ENCODE measurements around the gene FILIP1L. TPM values are rescaled to one million over a fixed set of nuclear protein-coding genes. Genes with fewer than 3 reads are reported as not detected.

The FILIP1L gene
- total and polyA plus RNA-seq, 8 donors = 10.6 to 98.4 (median 57.0) TPM

DNA sequence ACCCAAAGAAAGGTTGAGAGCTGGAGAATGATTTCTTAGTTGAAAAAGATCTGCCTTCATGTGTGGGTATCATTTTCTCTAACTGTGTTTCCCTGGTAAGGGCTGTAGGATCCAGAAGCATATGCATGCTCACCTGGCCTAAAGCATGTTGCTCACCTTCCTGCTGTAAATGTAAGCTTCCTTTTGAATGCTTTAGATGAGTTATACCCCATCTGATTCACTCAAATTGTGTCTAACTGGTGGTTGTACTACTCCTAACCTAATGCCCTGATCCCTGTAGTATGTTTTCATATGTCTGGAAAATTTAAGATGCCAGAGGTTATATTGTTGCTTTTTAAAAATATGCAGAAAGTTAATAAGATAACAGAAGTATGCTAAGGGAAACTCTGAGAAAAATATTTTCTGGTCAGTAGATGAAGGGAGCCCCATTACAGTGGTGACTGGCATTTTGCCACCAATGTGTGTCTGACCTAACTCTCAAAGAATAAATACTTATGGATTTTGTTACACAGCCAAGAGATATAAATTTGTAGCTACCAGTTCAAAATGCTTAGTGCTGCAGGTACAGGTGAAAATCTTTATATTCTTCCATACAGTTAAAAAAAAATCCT lies 7.7 kb downstream of the FILIP1L start:
- Histone ChIP-seq H3K27ac (no peak overlapping the region), H3K27me3 (no peaks in the 10 kb centered on the region), H3K4me3 (no peak overlapping the region), H3K9me3 (no peaks in the 10 kb centered on the region), H3K4me1 (peaks cover 19 to 59% (median 34%) of the 10 kb centered on the region in 4 donors), H3K36me3 (no peaks in the 10 kb centered on the region)
- DNase-seq = no peak
- intact Hi-C loops (cut with DNase I; ENCODE audit: low total_unique reads) = no loop called here
- no peak for TF ChIP-seq POLR2AphosphoS5 (IDR thresholded peaks at IDR 0.05)
- no peak for TF ChIP-seq EP300 (IDR thresholded peaks at IDR 0.05)
- TF ChIP-seq POLR2A (IDR thresholded peaks at IDR 0.05) = no peak
- TF ChIP-seq, protein P1, sequence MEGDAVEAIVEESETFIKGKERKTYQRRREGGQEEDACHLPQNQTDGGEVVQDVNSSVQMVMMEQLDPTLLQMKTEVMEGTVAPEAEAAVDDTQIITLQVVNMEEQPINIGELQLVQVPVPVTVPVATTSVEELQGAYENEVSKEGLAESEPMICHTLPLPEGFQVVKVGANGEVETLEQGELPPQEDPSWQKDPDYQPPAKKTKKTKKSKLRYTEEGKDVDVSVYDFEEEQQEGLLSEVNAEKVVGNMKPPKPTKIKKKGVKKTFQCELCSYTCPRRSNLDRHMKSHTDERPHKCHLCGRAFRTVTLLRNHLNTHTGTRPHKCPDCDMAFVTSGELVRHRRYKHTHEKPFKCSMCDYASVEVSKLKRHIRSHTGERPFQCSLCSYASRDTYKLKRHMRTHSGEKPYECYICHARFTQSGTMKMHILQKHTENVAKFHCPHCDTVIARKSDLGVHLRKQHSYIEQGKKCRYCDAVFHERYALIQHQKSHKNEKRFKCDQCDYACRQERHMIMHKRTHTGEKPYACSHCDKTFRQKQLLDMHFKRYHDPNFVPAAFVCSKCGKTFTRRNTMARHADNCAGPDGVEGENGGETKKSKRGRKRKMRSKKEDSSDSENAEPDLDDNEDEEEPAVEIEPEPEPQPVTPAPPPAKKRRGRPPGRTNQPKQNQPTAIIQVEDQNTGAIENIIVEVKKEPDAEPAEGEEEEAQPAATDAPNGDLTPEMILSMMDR (IDR thresholded peaks at IDR 0.05) = no peak

DNA sequence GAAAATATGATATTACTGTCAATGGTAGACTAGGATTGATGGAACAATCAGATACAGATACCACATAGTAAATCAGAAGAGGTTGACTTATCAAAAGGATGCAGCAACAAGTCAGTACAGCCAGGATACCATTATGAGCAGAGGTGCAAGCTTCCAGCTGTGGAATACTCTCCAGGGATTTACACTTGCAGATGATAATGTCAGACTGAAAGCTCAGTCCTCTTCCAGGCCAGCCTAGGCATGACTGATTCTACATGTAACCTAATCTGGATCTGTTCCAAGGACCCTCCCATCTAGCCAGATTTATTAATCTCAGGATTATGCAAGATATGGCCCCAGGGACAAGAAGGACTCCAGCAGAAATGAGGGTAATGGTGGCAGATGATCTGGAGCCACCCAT lies 8.2 kb downstream of the FILIP1L start:
- TF ChIP-seq POLR2A (IDR thresholded peaks at IDR 0.05) (no peak), EP300 (IDR thresholded peaks at IDR 0.05) (no peak), POLR2AphosphoS5 (IDR thresholded peaks at IDR 0.05) (no peak)
- TF ChIP-seq, protein P1 (IDR thresholded peaks at IDR 0.05) = no peak
- DNase-seq = no peak
- Histone ChIP-seq H3K36me3 (no peaks in the 10 kb centered on the region), H3K27ac (no peak overlapping the region), H3K4me1 (peaks cover 19 to 59% (median 34%) of the 10 kb centered on the region in 4 donors), H3K27me3 (no peaks in the 10 kb centered on the region), H3K4me3 (no peak overlapping the region), H3K9me3 (no peaks in the 10 kb centered on the region)
- intact Hi-C loops (cut with DNase I; ENCODE audit: low total_unique reads) = no loop called here

DNA sequence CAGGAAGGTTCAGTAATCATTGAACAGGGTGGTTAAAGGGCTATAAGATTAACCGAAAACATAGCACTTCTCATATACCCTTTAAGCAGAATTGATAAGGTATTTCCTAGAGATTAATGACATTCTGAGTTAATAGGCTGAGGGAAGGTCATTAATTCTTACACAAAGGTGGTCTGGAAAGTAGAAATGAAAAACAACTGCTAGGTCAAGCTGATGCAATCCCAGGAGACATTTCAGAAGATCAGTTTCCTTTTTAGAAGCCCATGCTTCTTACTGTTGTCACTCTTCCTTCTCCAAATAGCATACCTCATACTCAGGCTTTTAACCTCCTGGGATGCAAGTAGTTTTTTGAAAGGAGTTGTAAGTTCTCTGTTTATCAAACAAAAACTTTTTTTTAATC lies 8.8 kb downstream of the FILIP1L start:
- Histone ChIP-seq H3K36me3 (no peaks in the 10 kb centered on the region), H3K27ac (peak overlapping the region in 2 of 5 donors; percentile 1 to 40), H3K4me3 (no peak overlapping the region), H3K9me3 (no peaks in the 10 kb centered on the region), H3K4me1 (peaks cover 19 to 59% (median 34%) of the 10 kb centered on the region in 4 donors), H3K27me3 (no peaks in the 10 kb centered on the region)
- no peak for DNase-seq
- WGBS, 5 donors = 42 to 60% (median 52%) methylated on average over 1 of the region's 1 CpG
- intact Hi-C loops (cut with DNase I; ENCODE audit: low total_unique reads) = no loop called here
- no peak for TF ChIP-seq POLR2A (IDR thresholded peaks at IDR 0.05)
- TF ChIP-seq, protein P1 (IDR thresholded peaks at IDR 0.05) = no peak
- no peak for TF ChIP-seq EP300 (IDR thresholded peaks at IDR 0.05)
- no peak for TF ChIP-seq POLR2AphosphoS5 (IDR thresholded peaks at IDR 0.05)

DNA sequence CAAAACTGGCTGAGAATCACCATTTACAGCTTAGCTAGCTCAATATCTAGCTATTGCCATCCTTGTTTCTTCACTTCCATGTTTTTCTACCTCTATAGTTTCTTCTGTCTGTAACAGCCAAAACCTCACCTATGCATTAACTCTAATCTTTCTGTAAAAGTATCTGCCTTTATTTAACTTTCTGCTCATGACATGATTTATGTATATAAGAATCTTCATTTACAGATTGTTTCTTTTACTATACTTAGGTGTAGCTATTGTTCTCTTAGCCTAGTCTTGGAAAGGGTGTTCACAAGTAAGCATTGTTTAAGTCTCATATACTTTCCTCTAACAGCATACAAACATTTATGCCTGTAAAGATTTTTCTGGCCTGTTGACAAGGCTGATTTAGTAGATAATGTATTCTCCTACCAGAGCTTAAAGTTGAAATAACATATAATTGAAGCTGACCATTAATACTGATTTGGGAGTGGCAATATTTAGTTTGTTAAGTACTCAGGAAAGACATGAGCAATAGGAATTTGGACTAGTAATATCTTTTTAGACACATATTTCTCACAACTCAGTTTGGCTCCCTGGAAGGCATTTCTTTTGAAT lies 9.4 kb downstream of the FILIP1L start:
- intact Hi-C loops (cut with DNase I; ENCODE audit: low total_unique reads) = no loop called here
- Histone ChIP-seq H3K4me3 (no peak overlapping the region), H3K4me1 (peaks cover 19 to 59% (median 34%) of the 10 kb centered on the region in 4 donors), H3K9me3 (no peaks in the 10 kb centered on the region), H3K27me3 (no peaks in the 10 kb centered on the region), H3K27ac (peak overlapping the region in 2 of 5 donors; percentile 13 to 40), H3K36me3 (no peaks in the 10 kb centered on the region)
- TF ChIP-seq, protein P1 (IDR thresholded peaks at IDR 0.05) = no peak
- no peak for TF ChIP-seq POLR2A (IDR thresholded peaks at IDR 0.05)
- no peak for TF ChIP-seq POLR2AphosphoS5 (IDR thresholded peaks at IDR 0.05)
- TF ChIP-seq EP300 (IDR thresholded peaks at IDR 0.05) = no peak
- DNase-seq = no peak

All from stomach (tissue), 9 donors.